ENCODE measurements around the gene SEMA3B. TPM values are rescaled to one million over a fixed set of nuclear protein-coding genes. Genes with fewer than 3 reads are reported as not detected.
A peak's percentile ranks its signal among the peaks of the same experiment; 100 is the strongest.

The SEMA3B gene
- total and polyA plus RNA-seq, 9 of the 15 experiments (the other 6 are each of a cell fraction or from before 2014, with no cell fraction given), result 0.03 to 1.8 (median 0.55) TPM; not detected in 1

- ChIA-PET POLR2A (interaction anchor here (0.9 to 1.7 kb wide), 2 partner anchors 9 to 13 kb away, joined by 4 to 8 read pairs; no protein-coding TSS in a partner anchor), CTCF (ENCODE audit: low intra/inter-chr PET ratio) (interaction anchor here (1.0 to 1.7 kb wide), 2 partner anchors 15 to 283 kb away, joined by 5 read pairs; no protein-coding TSS in a partner anchor)
- no peak overlapping the region for H3K4me3 ChIP-seq
- H2AFZ ChIP-seq (ENCODE audit: low read depth, low read length), result no peak overlapping the region
- DNase-seq (ENCODE audit: extremely low read depth in 1 of 4, low spot score in 3 of 4), result no peak
- H3K9ac ChIP-seq (ENCODE audit: insufficient read depth in 1 of 2, low read depth in 2 of 2, low read length in 2 of 2), result no peak overlapping the region
- intact Hi-C loops (cut with micrococcal nuclease), result no loop called here
- no peak overlapping the region for H3K27ac ChIP-seq (ENCODE audit: extremely low read depth, low read depth, low read length)
- no peaks in the 10 kb centered on the region for H3K9me1 ChIP-seq (ENCODE audit: control insufficient read depth, insufficient read depth, low read length)
- in situ Hi-C loops (cut with MboI), result no loop called here
- no peak for FAIRE-seq
- peaks cover 26% of the 10 kb centered on the region; the same call in 2 of the 3 replicates for H3K36me3 ChIP-seq (ENCODE audit: control insufficient read depth, insufficient read depth, low read length)
- H4K20me1 ChIP-seq (replicated peaks; ENCODE audit: control insufficient read depth, insufficient read depth, low read length), result no peaks in the 10 kb centered on the region
- peaks cover 4% of the 10 kb centered on the region; the same call in 1 of the 2 replicates for H3K9me3 ChIP-seq (replicated peaks; ENCODE audit: control insufficient read depth, insufficient read depth, low read depth, low read length)
- H3K4me2 ChIP-seq (ENCODE audit: insufficient read depth, low read length), result no peak overlapping the region
- no TSS peak for BruUV-seq (replicated peaks)
- H3K27me3 ChIP-seq (ENCODE audit: control insufficient read depth in 2 of 2, insufficient read depth in 2 of 2, low read length in 2 of 2), result no peaks in the 10 kb centered on the region
- H3K4me1 ChIP-seq (replicated peaks in 1 of 2; ENCODE audit: control insufficient read depth in 2 of 2, insufficient read depth in 2 of 2, low read length in 2 of 2), result peaks cover 3 to 28% of the 10 kb centered on the region in 2 experiments; a peak in 4 of 5 replicates
- WGBS (ENCODE audit: insufficient coverage, low coverage, missing lambda C conversion rate), result 77% methylated on average over 4 of the region's 16 CpGs
- TF ChIP-seq ATF4 (CRISPR knock-in tag; IDR thresholded peaks at IDR 0.05) (no peak), PTRF (tag; IDR thresholded peaks at IDR 0.05) (no peak), ZNF583 (CRISPR knock-in tag; IDR thresholded peaks at IDR 0.05) (no peak), POLR2G (IDR thresholded peaks at IDR 0.05; ENCODE audit: low read depth, low read length) (peak; percentile 24; the same call in 1 of the 2 replicates), ZBTB33 (CRISPR knock-in tag; IDR thresholded peaks at IDR 0.05) (0 out of 2 replicates have a peak, but pooled peaks have one; percentile 51)
- H3K79me2 ChIP-seq (ENCODE audit: control insufficient read depth, insufficient read depth, low read length), result peaks cover 3% of the 10 kb centered on the region; the same call in 1 of the 3 replicates
- ATAC-seq, result no peak
These were observed 10.0 kb upstream of the SEMA3B start for GRCh38 chr3:50258979-50259378.
